CD4-positive, CD25-positive, alpha-beta regulatory T cell (primary cell): ENCODE results near the gene SCRN2. TPM values are rescaled to one million over a fixed set of nuclear protein-coding genes. Genes with fewer than 3 reads are reported as not detected.

Source experiments
- ATAC-seq, 2 donors: fragments of 150-1000 bp; cut with Tn5 transposase; one replicate each; pipeline ENCODE4 v1.10.0; 2021; ENCODE audit warnings: low read depth in 2 of 2, moderate number of reproducible peaks in 2 of 2, moderate library complexity in 1 of 2
- DNase-seq, 3 donors: peaks; one replicate each; pipeline versions ENCODE4 v3.0.0 to v3.0.0-alpha.2; 2012 to 2022; ENCODE audit warnings: mixed read lengths in 1 of 3
- H3K27ac ChIP-seq: one replicate; pipeline ENCODE4 v1.7.0; 2013; ENCODE audit warnings: mild to moderate bottlenecking, low read length; ENCODE audit not compliant: insufficient read depth, poor library complexity, severe bottlenecking
- H3K27me3 ChIP-seq: one replicate; pipeline ENCODE4 v1.7.0; 2013; ENCODE audit warnings: low read length; ENCODE audit not compliant: control insufficient read depth, insufficient read depth
- H3K36me3 ChIP-seq: one replicate; pipeline ENCODE4 v1.7.0; 2013; ENCODE audit warnings: mild to moderate bottlenecking, low read length, moderate library complexity; ENCODE audit not compliant: control insufficient read depth, insufficient read depth
- H3K4me1 ChIP-seq: 2 replicates; pipeline ENCODE4 v1.7.0; 2013; ENCODE audit warnings: mild to moderate bottlenecking, low read length; ENCODE audit not compliant: insufficient read depth, control insufficient read depth, poor library complexity, severe bottlenecking
- H3K4me3 ChIP-seq: one replicate; pipeline ENCODE4 v1.7.0; 2013; ENCODE audit warnings: low read depth, mild to moderate bottlenecking, low read length, moderate library complexity
- H3K9me3 ChIP-seq, 2 experiments: 1 replicate in 1 of 2; 2 replicates in 1 of 2; pipeline ENCODE4 v1.7.0; 2013; ENCODE audit warnings: low read length in 2 of 2, mild to moderate bottlenecking in 1 of 2, moderate library complexity in 1 of 2; ENCODE audit not compliant: control insufficient read depth in 2 of 2
- H3K27ac Mint-ChIP-seq, 3 donors: one replicate each; pipeline ENCODE4 v1.8.0; 2020 to 2022; ENCODE audit warnings: mild to moderate bottlenecking in 3 of 3, mixed read lengths in 3 of 3, moderate library complexity in 2 of 3
- H3K27me3 Mint-ChIP-seq: one replicate; pipeline ENCODE4 v1.8.0; 2022; ENCODE audit warnings: mild to moderate bottlenecking, mixed read lengths
- H3K36me3 Mint-ChIP-seq: one replicate; pipeline ENCODE4 v1.8.0; 2020; ENCODE audit warnings: mixed read lengths
- H3K4me1 Mint-ChIP-seq, 4 donors: one replicate each; pipeline ENCODE4 v1.8.0; 2020 to 2022; ENCODE audit warnings: mixed read lengths in 4 of 4, mild to moderate bottlenecking in 1 of 4
- H3K4me3 Mint-ChIP-seq, 4 donors: one replicate each; pipeline ENCODE4 v1.8.0; 2020 to 2022; ENCODE audit warnings: mild to moderate bottlenecking in 4 of 4, mixed read lengths in 4 of 4, moderate library complexity in 3 of 4
- H3K9me3 Mint-ChIP-seq, 7 donors: one replicate each; pipeline ENCODE4 v1.8.0; 2020 to 2022; ENCODE audit warnings: mixed read lengths in 7 of 7, mild to moderate bottlenecking in 3 of 7, moderate library complexity in 2 of 7
- polyA plus RNA-seq, 4 donors: library from polyadenylated mRNA; unstranded; fragments of 300-500 nt; fragmentation: Illumina TruSeq; gene quantifications; one replicate each; pipeline ENCODE4 v1.2.3, GENCODE V29; 2021
- total RNA-seq: library from RNA; stranded (reverse); gene quantifications from one replicate; pipeline ENCODE4 v1.2.3, GENCODE V29; 2022

SCRN2 gene
- total and polyA plus RNA-seq, 5 donors from 2014 or later = 15.9 to 30.9 (median 22.0) TPM

DNA sequence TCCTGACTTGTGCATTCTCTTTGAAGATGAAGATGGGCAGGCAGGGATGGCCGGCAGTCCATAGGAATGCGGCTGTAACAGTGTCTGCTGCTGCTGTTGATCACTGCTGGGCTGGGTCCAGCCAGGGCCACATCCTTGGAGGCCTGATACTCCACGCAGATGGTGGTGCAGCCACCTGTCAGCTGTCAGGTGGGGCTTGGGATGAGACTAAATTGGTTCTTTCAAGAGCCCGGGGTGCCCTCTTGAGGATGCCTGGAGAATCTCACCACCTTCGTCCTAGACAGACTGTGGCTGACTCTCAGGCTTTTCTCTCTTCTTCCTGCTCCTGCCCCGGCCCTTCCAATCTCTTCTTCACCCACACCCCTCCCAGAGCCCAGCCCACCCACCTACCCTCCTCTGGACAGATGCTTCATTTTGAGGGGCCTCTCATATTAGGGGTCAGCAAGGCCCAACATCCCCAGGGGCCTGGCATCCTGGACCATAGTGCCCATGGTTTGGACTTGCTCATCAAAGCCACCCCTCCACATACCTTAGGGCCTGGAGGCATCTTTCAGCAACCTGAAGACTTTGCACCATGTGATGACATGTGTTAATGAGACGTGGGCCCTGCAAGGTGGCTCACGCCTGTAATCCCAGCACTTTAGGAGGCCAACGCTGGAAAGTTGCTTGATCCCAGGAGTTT, 38.6 kb downstream of the SCRN2 start:
- H3K4me1 ChIP-seq = no peaks in the 10 kb centered on the region
- ATAC-seq = peak; percentile 71 to 83
- H3K36me3 ChIP-seq = peaks cover 6% of the 10 kb centered on the region
- no peak overlapping the region for H3K27ac ChIP-seq
- DNase-seq = peak; percentile 31 to 71 (median 50)
- no peak overlapping the region for H3K4me3 ChIP-seq
- Mint-ChIP-seq H3K4me3 (no peak overlapping the region), H3K4me1 (peaks cover 0 to 3% (median 0%) of the 10 kb centered on the region in 4 donors), H3K36me3 (peaks cover 7% of the 10 kb centered on the region), H3K9me3 (peaks cover 0 to 1% (median 0%) of the 10 kb centered on the region in 7 donors), H3K27ac (peak overlapping the region in 1 of 3 donors; percentile 26), H3K27me3 (peaks cover 11% of the 10 kb centered on the region)
- no peaks in the 10 kb centered on the region for H3K27me3 ChIP-seq
- no peaks in the 10 kb centered on the region for H3K9me3 ChIP-seq

DNA sequence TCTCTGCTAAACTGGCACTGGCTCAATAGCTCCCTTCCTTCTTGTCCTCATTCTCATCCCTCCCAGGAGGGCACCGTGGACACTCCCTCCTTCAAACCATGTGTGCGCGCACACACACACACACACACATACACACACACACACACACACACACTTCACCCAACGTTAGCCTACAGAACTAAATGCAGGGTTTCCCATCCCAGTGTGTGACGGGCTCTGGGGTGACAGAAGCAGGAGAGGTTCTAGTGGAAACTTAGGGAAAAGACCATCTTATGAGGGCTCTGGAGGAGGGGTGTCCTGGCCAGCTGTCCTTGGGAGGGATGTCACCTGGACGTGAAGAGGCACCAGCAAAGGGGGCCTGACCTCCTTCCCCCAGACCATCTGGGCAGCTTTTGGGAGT, 39.2 kb downstream of the SCRN2 start:
- no peaks in the 10 kb centered on the region for H3K4me1 ChIP-seq
- peaks cover 0 to 3% (median 0%) of the 10 kb centered on the region in 4 donors for H3K4me1 Mint-ChIP-seq
- no peak overlapping the region for H3K4me3 ChIP-seq
- no peaks in the 10 kb centered on the region for H3K9me3 ChIP-seq
- peaks cover 2% of the 10 kb centered on the region for H3K36me3 Mint-ChIP-seq
- H3K4me3 Mint-ChIP-seq = no peak overlapping the region
- peaks cover 15% of the 10 kb centered on the region for H3K27me3 Mint-ChIP-seq
- peaks cover 1% of the 10 kb centered on the region for H3K36me3 ChIP-seq
- peaks cover 0 to under 1% (median 0%) of the 10 kb centered on the region in 7 donors for H3K9me3 Mint-ChIP-seq
- H3K27ac ChIP-seq = no peak overlapping the region
- peak overlapping the region in 1 of 3 donors; percentile 26 for H3K27ac Mint-ChIP-seq
- H3K27me3 ChIP-seq = no peaks in the 10 kb centered on the region
- DNase-seq (no peak), ATAC-seq (no peak)

DNA sequence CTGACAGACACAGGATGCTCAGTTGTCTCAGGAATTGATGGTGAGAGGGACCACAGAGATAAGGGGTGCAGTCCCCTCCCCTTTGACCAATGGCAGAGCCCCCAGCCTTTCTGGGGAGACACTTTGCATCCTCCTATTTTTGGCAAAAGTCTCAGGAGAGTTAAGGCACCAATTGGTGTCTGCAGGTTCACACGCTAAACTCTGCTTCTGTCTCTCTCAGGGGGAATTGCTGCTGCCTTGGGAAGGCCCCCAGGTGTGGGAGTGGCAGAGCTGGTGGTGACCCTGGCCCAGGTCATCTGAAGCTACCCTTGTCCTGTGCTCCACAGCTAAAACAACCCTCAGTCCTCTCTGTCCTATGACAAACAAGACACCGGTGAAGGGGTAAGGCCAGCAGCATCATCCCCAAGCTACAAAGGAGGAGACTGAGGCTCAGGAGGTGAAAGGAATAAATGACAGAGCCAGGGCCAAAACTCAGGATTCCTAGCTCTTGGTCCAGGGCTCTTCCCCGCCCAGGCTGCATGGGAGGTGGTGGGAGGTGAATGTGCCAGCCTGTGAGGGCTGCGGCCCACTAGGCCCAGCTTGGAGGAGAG, 39.8 kb downstream of the SCRN2 start:
- peaks cover 0 to 3% (median 0%) of the 10 kb centered on the region in 4 donors for H3K4me1 Mint-ChIP-seq
- no peaks in the 10 kb centered on the region for H3K36me3 Mint-ChIP-seq
- no peak overlapping the region for H3K27ac Mint-ChIP-seq
- no peaks in the 10 kb centered on the region for H3K9me3 Mint-ChIP-seq
- H3K27me3 Mint-ChIP-seq = peaks cover 15% of the 10 kb centered on the region
- DNase-seq = no peak
- H3K4me1 ChIP-seq = no peaks in the 10 kb centered on the region
- no peak overlapping the region for H3K4me3 ChIP-seq
- no peak for ATAC-seq
- H3K4me3 Mint-ChIP-seq = no peak overlapping the region
- no peak overlapping the region for H3K27ac ChIP-seq
- H3K27me3 ChIP-seq = no peaks in the 10 kb centered on the region
- no peaks in the 10 kb centered on the region for H3K9me3 ChIP-seq
- H3K36me3 ChIP-seq = no peaks in the 10 kb centered on the region

DNA sequence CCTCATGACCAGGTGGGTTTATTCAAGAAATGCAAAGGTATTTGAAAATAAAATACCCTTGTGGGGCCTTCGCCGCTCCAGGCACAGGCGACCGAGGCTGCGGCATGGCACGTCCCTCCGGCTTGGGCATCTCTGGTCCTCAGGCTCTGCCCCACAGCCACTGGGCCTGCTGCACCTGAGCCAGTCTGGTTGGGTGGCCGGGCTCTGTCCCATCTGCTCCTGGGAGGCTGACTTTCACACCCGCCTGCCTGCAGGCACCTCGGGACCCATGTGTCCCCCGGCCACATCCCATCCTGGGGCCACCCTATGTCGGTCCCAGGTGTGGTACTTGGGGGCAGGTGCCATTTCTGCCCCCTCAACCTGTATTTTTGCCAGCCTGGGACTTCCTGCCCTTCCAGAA, 40.4 kb downstream of the SCRN2 start:
- H3K27ac ChIP-seq = no peak overlapping the region
- H3K9me3 Mint-ChIP-seq = no peaks in the 10 kb centered on the region
- no peaks in the 10 kb centered on the region for H3K36me3 ChIP-seq
- no peaks in the 10 kb centered on the region for H3K9me3 ChIP-seq
- no peak overlapping the region for H3K4me3 ChIP-seq
- ATAC-seq (no peak), DNase-seq (no peak)
- H3K4me1 Mint-ChIP-seq = peaks cover 0 to 3% (median 0%) of the 10 kb centered on the region in 4 donors
- peaks cover 15% of the 10 kb centered on the region for H3K27me3 Mint-ChIP-seq
- no peaks in the 10 kb centered on the region for H3K27me3 ChIP-seq
- H3K27ac Mint-ChIP-seq = no peak overlapping the region
- H3K4me3 Mint-ChIP-seq = no peak overlapping the region
- no peaks in the 10 kb centered on the region for H3K36me3 Mint-ChIP-seq
- H3K4me1 ChIP-seq = no peaks in the 10 kb centered on the region

DNA sequence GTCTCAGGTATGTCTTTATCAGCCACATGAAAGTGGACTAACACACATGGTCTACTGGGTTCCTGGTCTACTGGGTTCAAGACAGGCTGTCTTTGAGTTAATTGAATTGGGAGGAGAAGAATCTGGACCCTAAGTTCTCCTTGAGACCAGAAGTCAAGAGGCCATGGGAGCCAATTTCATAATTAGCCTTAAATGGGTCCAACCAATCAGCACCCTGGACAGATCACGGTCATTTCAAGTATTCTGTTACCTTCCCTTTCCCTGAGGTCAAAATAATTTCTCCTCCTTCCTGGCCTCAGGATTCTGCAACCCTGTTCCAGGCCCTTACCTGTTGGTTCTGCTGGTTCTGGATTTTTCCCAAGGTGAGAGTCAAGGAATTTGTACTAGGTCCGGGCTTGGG, 43.3 kb downstream of the SCRN2 start:
- ATAC-seq (no peak), DNase-seq (no peak)
- Mint-ChIP-seq H3K4me3 (no peak overlapping the region), H3K9me3 (no peaks in the 10 kb centered on the region), H3K27ac (no peak overlapping the region), H3K36me3 (no peaks in the 10 kb centered on the region), H3K4me1 (peaks cover 0 to 3% (median 0%) of the 10 kb centered on the region in 4 donors), H3K27me3 (peaks cover 41% of the 10 kb centered on the region)
- Histone ChIP-seq H3K9me3 (no peaks in the 10 kb centered on the region), H3K4me1 (no peaks in the 10 kb centered on the region), H3K4me3 (no peak overlapping the region), H3K36me3 (no peaks in the 10 kb centered on the region), H3K27me3 (peaks cover 9% of the 10 kb centered on the region), H3K27ac (no peak overlapping the region)

DNA sequence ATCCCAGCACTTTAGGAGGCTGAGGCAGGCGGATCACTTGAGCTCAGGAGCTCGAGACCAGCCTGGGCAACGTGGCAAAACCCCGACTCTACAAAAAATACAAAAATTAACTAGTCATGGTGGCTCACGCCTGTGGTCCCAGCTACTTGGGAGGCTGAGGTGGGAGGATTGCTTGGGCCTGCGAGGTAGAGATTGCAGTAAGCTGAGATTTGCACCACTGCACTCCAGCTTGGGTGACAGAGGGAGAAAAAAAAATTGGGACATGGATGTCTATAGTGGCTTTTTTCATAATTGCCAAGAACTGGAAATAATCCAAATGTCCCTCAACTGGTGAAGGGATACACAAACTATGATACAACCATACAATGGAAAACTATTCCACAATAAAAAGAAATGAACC, 48.1 kb downstream of the SCRN2 start:
- Histone ChIP-seq H3K27ac (no peak overlapping the region), H3K27me3 (peaks cover 30% of the 10 kb centered on the region), H3K4me1 (peaks cover 8% of the 10 kb centered on the region), H3K9me3 (no peaks in the 10 kb centered on the region), H3K36me3 (no peaks in the 10 kb centered on the region), H3K4me3 (no peak overlapping the region)
- Mint-ChIP-seq H3K4me3 (no peak overlapping the region), H3K4me1 (peaks cover 0 to 11% (median 5%) of the 10 kb centered on the region in 4 donors), H3K27ac (no peak overlapping the region), H3K36me3 (no peaks in the 10 kb centered on the region), H3K9me3 (peaks cover 0 to 3% (median 0%) of the 10 kb centered on the region in 7 donors), H3K27me3 (peaks cover 74% of the 10 kb centered on the region)
- ATAC-seq = no peak
- no peak for DNase-seq

DNA sequence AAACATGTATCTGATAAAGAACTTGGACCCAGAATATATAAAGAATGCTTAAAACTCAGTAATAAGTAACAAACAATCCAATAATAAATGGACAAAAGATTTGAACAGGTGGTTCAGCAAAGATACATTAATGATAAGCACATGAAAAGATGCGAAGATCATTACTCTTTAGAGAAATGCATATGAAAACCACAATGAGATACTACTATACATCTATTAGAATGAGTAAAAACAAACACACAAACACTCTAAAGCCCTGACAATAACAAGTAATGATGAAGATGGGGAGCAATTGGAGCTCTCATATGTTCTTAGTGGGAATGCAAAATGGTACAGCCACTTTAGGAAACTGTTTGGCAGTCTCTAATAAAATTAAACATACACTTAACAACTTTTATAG, 48.6 kb downstream of the SCRN2 start:
- Mint-ChIP-seq H3K4me1 (peaks cover 0 to 11% (median 5%) of the 10 kb centered on the region in 4 donors), H3K27me3 (peaks cover 72% of the 10 kb centered on the region), H3K9me3 (peaks cover 0 to 3% (median 0%) of the 10 kb centered on the region in 7 donors), H3K27ac (no peak overlapping the region), H3K36me3 (no peaks in the 10 kb centered on the region), H3K4me3 (no peak overlapping the region)
- DNase-seq (no peak), ATAC-seq (no peak)
- no peaks in the 10 kb centered on the region for H3K36me3 ChIP-seq
- peaks cover 30% of the 10 kb centered on the region for H3K27me3 ChIP-seq
- no peak overlapping the region for H3K27ac ChIP-seq
- peaks cover 8% of the 10 kb centered on the region for H3K4me1 ChIP-seq
- no peaks in the 10 kb centered on the region for H3K9me3 ChIP-seq
- no peak overlapping the region for H3K4me3 ChIP-seq

DNA sequence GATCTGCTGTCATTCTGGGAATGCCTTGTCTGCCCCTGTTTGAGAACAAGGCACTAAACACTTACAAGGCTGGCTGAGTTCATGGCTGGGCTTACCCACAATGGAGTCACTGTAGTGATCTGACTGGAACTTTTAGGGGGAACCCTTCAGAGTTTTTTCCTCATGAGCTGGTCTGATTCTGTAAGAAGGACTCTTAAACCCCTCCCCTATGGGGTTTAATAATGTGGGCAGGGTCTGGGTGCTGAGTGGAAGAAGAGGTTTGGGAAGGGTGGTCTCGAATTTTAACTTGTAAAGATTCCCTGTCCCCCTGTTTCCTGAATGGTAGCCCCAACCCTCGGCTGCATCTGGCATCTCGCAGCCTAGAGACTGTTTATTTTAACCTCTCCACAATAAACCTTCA, 50.0 kb downstream of the SCRN2 start:
- Histone ChIP-seq H3K27ac (no peak overlapping the region), H3K36me3 (no peaks in the 10 kb centered on the region), H3K9me3 (no peaks in the 10 kb centered on the region), H3K27me3 (peaks cover 30% of the 10 kb centered on the region), H3K4me3 (no peak overlapping the region), H3K4me1 (peaks cover 8% of the 10 kb centered on the region)
- Mint-ChIP-seq H3K27ac (no peak overlapping the region), H3K4me3 (peak overlapping the region in 1 of 4 donors; percentile 47), H3K9me3 (peaks cover 0 to 3% (median 0%) of the 10 kb centered on the region in 7 donors), H3K4me1 (peaks cover 0 to 11% (median 5%) of the 10 kb centered on the region in 4 donors), H3K27me3 (peaks cover 78% of the 10 kb centered on the region), H3K36me3 (no peaks in the 10 kb centered on the region)
- DNase-seq = no peak
- ATAC-seq = no peak
